KG1 (cell line): ENCODE results near the gene SLC29A3.

Experiments used
- DNase-seq: peaks from one replicate; lab custom pipeline; 2025; lab: John Stamatoyannopoulos, UW

SLC29A3 gene

GRCh38 chr10:71300555-71301370, 18.3 kb upstream of the SLC29A3 start:
- no peak for DNase-seq

- DNase-seq: no peak
Measured at GRCh38 chr10:71301371-71301916, 17.6 kb upstream of the SLC29A3 start.

GRCh38 chr10:71302451-71302850, 16.6 kb upstream of the SLC29A3 start:
- no peak for DNase-seq

- peak; percentile 37 for DNase-seq
Measured at GRCh38 chr10:71302874-71303568, 16.0 kb upstream of the SLC29A3 start.

- DNase-seq: no peak
Measured at GRCh38 chr10:71303569-71303907, 15.5 kb upstream of the SLC29A3 start.

GRCh38 chr10:71304914-71305313, 14.1 kb upstream of the SLC29A3 start:
- no peak for DNase-seq

- no peak for DNase-seq
Measured at GRCh38 chr10:71306979-71307378, 12.1 kb upstream of the SLC29A3 start.

- no peak for DNase-seq
Measured at GRCh38 chr10:71307469-71308085, 11.5 kb upstream of the SLC29A3 start.

- DNase-seq: no peak
Measured at GRCh38 chr10:71308244-71308643, 10.8 kb upstream of the SLC29A3 start.

GRCh38 chr10:71308985-71309384, 10.1 kb upstream of the SLC29A3 start:
- DNase-seq: no peak

- no peak for DNase-seq
Measured at GRCh38 chr10:71309919-71310318, 9.1 kb upstream of the SLC29A3 start.

- no peak for DNase-seq
Measured at GRCh38 chr10:71312220-71312619, 6.8 kb upstream of the SLC29A3 start.

GRCh38 chr10:71312811-71313789, 6.0 kb upstream of the SLC29A3 start:
- DNase-seq: no peak

- no peak for DNase-seq
Measured at GRCh38 chr10:71314028-71314693, 4.9 kb upstream of the SLC29A3 start.

GRCh38 chr10:71314694-71315225, 4.3 kb upstream of the SLC29A3 start:
- DNase-seq: no peak

- DNase-seq: no peak
Measured at GRCh38 chr10:71316056-71316785, 2.8 kb upstream of the SLC29A3 start.

GRCh38 chr10:71316786-71317160, 2.3 kb upstream of the SLC29A3 start:
- DNase-seq: no peak

- no peak for DNase-seq
Measured at GRCh38 chr10:71317739-71318138, 1.3 kb upstream of the SLC29A3 start.

GRCh38 chr10:71319800-71320392, 837 bp downstream of the SLC29A3 start:
- no peak for DNase-seq

GRCh38 chr10:71320592-71320991, 1.5 kb downstream of the SLC29A3 start:
- DNase-seq: no peak
